ENCODE results near the gene CBLN4.

DNA sequence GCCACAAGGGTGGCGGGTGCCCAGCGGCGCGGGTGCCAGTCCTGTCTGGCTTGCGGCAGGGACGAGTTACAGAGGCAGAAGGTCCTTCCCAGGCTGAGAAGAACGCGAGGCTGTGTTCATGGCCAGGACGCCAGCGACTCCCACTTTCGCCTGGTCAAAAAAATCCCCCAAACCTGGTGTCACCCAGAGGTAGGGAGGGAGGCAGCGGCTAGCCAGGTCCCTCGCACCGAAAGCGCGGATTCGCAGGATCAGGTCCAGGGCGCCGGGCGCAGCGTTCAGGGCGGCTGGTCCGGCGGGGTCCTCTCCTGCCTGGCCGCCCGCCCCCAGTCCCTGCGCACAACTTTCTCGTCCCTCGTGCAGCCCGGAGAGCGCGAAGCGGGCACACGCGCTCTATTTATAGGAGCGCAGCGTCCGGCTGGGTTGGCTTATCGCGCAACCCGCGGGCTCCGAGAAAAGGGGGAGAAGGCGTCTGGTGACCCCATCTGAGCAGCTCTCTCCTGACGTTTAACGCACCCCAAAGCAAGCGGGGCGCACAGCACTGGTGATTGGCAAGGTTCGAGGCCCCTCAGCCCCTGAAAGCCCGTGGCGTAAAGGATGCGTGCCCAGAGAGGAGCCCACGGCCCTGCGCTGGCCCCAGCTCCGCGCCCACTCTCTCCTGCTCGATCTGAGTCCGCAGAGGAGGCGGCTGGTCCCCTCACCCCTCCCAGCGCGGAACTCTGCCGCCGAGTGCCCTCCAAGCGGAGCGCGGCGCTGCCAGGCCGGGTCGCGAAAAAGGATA is 519 bp downstream of the CBLN4 start:
- TF ChIP-seq ZNF696 (CRISPR knock-in tag; conservative IDR thresholded peaks at IDR 0.05), result no peak
- TF ChIP-seq, protein P1, sequence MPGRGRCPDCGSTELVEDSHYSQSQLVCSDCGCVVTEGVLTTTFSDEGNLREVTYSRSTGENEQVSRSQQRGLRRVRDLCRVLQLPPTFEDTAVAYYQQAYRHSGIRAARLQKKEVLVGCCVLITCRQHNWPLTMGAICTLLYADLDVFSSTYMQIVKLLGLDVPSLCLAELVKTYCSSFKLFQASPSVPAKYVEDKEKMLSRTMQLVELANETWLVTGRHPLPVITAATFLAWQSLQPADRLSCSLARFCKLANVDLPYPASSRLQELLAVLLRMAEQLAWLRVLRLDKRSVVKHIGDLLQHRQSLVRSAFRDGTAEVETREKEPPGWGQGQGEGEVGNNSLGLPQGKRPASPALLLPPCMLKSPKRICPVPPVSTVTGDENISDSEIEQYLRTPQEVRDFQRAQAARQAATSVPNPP (IDR thresholded peaks at IDR 0.05; ENCODE audit: borderline replicate concordance, insufficient read depth, insufficient read length), result no peak
- no peak for TF ChIP-seq EZH2 (IDR thresholded peaks at IDR 0.05; ENCODE audit: borderline replicate concordance, low read depth, low read length)
- TF ChIP-seq, protein P2, sequence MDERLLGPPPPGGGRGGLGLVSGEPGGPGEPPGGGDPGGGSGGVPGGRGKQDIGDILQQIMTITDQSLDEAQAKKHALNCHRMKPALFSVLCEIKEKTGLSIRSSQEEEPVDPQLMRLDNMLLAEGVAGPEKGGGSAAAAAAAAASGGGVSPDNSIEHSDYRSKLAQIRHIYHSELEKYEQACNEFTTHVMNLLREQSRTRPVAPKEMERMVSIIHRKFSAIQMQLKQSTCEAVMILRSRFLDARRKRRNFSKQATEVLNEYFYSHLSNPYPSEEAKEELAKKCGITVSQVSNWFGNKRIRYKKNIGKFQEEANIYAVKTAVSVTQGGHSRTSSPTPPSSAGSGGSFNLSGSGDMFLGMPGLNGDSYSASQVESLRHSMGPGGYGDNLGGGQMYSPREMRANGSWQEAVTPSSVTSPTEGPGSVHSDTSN (CRISPR knock-in tag; IDR thresholded peaks at IDR 0.05; ENCODE audit: low read depth), result no peak
- TF ChIP-seq, protein P2 (tag; conservative IDR thresholded peaks at IDR 0.05; ENCODE audit: low read depth), result no peak
- no peak for TF ChIP-seq GABPA (tag; conservative IDR thresholded peaks at IDR 0.05; ENCODE audit: low read depth)
- TF ChIP-seq, protein P3, sequence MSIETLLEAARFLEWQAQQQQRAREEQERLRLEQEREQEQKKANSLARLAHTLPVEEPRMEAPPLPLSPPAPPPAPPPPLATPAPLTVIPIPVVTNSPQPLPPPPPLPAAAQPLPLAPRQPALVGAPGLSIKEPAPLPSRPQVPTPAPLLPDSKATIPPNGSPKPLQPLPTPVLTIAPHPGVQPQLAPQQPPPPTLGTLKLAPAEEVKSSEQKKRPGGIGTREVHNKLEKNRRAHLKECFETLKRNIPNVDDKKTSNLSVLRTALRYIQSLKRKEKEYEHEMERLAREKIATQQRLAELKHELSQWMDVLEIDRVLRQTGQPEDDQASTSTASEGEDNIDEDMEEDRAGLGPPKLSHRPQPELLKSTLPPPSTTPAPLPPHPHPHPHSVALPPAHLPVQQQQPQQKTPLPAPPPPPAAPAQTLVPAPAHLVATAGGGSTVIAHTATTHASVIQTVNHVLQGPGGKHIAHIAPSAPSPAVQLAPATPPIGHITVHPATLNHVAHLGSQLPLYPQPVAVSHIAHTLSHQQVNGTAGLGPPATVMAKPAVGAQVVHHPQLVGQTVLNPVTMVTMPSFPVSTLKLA (conservative IDR thresholded peaks at IDR 0.05), result no peak
- no peak for TF ChIP-seq CEBPB (tag; IDR thresholded peaks at IDR 0.05)
- no peak for TF ChIP-seq KDM1A (IDR thresholded peaks at IDR 0.05)
- TF ChIP-seq, protein P4, sequence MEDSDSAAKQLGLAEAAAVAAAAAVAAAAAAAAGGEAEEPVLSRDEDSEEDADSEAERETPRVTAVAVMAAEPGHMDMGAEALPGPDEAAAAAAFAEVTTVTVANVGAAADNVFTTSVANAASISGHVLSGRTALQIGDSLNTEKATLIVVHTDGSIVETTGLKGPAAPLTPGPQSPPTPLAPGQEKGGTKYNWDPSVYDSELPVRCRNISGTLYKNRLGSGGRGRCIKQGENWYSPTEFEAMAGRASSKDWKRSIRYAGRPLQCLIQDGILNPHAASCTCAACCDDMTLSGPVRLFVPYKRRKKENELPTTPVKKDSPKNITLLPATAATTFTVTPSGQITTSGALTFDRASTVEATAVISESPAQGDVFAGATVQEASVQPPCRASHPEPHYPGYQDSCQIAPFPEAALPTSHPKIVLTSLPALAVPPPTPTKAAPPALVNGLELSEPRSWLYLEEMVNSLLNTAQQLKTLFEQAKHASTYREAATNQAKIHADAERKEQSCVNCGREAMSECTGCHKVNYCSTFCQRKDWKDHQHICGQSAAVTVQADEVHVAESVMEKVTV (CRISPR knock-in tag; IDR thresholded peaks at IDR 0.05), result no peak
- TF ChIP-seq NFRKB (IDR thresholded peaks at IDR 0.05; ENCODE audit: low read depth), result no peak
- TF ChIP-seq, protein P5, sequence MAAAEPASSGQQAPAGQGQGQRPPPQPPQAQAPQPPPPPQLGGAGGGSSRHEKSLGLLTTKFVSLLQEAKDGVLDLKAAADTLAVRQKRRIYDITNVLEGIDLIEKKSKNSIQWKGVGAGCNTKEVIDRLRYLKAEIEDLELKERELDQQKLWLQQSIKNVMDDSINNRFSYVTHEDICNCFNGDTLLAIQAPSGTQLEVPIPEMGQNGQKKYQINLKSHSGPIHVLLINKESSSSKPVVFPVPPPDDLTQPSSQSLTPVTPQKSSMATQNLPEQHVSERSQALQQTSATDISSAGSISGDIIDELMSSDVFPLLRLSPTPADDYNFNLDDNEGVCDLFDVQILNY (CRISPR knock-in tag; IDR thresholded peaks at IDR 0.05), result no peak
- no peak for TF ChIP-seq RAD21 (CRISPR knock-in tag; conservative IDR thresholded peaks at IDR 0.05 in 1 of 2, IDR thresholded peaks at IDR 0.05 in 1 of 2)
- TF ChIP-seq SAFB2 (IDR thresholded peaks at IDR 0.05; ENCODE audit: borderline replicate concordance, low read depth, low read length, severe bottlenecking), result no peak

All from K562 (cell line).